Thoracic aorta (tissue), 2 donors: ENCODE data around the gene ABCF3. TPM values are rescaled to one million over a fixed set of nuclear protein-coding genes. Genes with fewer than 3 reads are reported as not detected.

Experiments used
- ATAC-seq: fragments of 150-250 bp; one replicate; pipeline ENCODE4 v1.8.0; 2017; ENCODE audit warnings: low read depth; ENCODE audit not compliant: insufficient number of reproducible peaks, low FRiP score
- DNase-seq: peaks from one replicate; pipeline ENCODE4 v3.0.0-alpha.2; 2020; ENCODE audit warnings: low spot score
- H3K27ac ChIP-seq, 2 donors: fragments of 200-600 bp; sonication (generic); 1 replicate in 1 of 2; 2 replicates in 1 of 2; pipeline ENCODE4 v1.5.1; 2016; ENCODE audit warnings: mild to moderate bottlenecking in 2 of 2, moderate library complexity in 2 of 2
- H3K27me3 ChIP-seq: fragments of 200-600 bp; sonication (generic); replicated peaks from 2 replicates; pipeline ENCODE4 v1.6.0; 2016; ENCODE audit warnings: mild to moderate bottlenecking; ENCODE audit not compliant: insufficient read depth
- H3K36me3 ChIP-seq: fragments of 200-600 bp; sonication (generic); one replicate; pipeline ENCODE4 v1.5.1; 2016
- H3K4me1 ChIP-seq, 2 donors: fragments of 200-600 bp; sonication (generic); 1 replicate in 1 of 2; 2 replicates in 1 of 2; pipeline versions ENCODE4 v1.5.1 to v1.6.0; 2016; ENCODE audit warnings: low read depth in 2 of 2, mild to moderate bottlenecking in 1 of 2; ENCODE audit not compliant: control insufficient read depth in 1 of 2
- H3K4me3 ChIP-seq: fragments of 200-600 bp; sonication (generic); 2 replicates; pipeline ENCODE4 v1.5.1; 2016; ENCODE audit warnings: mild to moderate bottlenecking
- H3K9me3 ChIP-seq: fragments of 200-600 bp; sonication (generic); 2 replicates; pipeline ENCODE4 v1.5.1; 2016
- total RNA-seq, 2 donors: library from RNA; depleted of rRNA; stranded (reverse); fragments of >200 nt; gene quantifications; one replicate each; pipeline versions ENCODE4 v1.1.0 to v1.2.3, GENCODE V29; 2016
- TF ChIP-seq, protein P1 (sequence below): fragments of 200-600 bp; sonication (generic); IDR thresholded peaks from one replicate; pipeline ENCODE4 v1.5.1; 2019; ENCODE audit warnings: antibody characterized with exemption

ABCF3 gene
- total RNA-seq, 2 donors from 2014 or later = 50.2 to 62.1 TPM

- H3K27ac ChIP-seq = peak overlapping the region; percentile 74 to 92
- no peaks in the 10 kb centered on the region for H3K9me3 ChIP-seq
- TF ChIP-seq, protein P1, sequence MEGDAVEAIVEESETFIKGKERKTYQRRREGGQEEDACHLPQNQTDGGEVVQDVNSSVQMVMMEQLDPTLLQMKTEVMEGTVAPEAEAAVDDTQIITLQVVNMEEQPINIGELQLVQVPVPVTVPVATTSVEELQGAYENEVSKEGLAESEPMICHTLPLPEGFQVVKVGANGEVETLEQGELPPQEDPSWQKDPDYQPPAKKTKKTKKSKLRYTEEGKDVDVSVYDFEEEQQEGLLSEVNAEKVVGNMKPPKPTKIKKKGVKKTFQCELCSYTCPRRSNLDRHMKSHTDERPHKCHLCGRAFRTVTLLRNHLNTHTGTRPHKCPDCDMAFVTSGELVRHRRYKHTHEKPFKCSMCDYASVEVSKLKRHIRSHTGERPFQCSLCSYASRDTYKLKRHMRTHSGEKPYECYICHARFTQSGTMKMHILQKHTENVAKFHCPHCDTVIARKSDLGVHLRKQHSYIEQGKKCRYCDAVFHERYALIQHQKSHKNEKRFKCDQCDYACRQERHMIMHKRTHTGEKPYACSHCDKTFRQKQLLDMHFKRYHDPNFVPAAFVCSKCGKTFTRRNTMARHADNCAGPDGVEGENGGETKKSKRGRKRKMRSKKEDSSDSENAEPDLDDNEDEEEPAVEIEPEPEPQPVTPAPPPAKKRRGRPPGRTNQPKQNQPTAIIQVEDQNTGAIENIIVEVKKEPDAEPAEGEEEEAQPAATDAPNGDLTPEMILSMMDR = no peak
- H3K4me3 ChIP-seq = peak overlapping the region; percentile 98
- DNase-seq = peak; percentile 57
- peaks cover 51% of the 10 kb centered on the region for H3K36me3 ChIP-seq
- ATAC-seq = peak; percentile 26
- no peaks in the 10 kb centered on the region for H3K27me3 ChIP-seq
- peaks cover 24 to 30% of the 10 kb centered on the region in 2 donors for H3K4me1 ChIP-seq
Observed at GRCh38 chr3:184176377-184177330, 9.3 kb upstream of the ABCF3 start.

GRCh38 chr3:184177331-184177731 is 8.7 kb upstream of the ABCF3 start:
- Histone ChIP-seq H3K4me3 (peak overlapping the region; percentile 98), H3K27me3 (no peaks in the 10 kb centered on the region), H3K9me3 (no peaks in the 10 kb centered on the region), H3K4me1 (peaks cover 24 to 30% of the 10 kb centered on the region in 2 donors), H3K36me3 (peaks cover 52% of the 10 kb centered on the region), H3K27ac (peak overlapping the region; percentile 74 to 92)
- no peak for ATAC-seq
- TF ChIP-seq, protein P1 = no peak
- DNase-seq = no peak

- Histone ChIP-seq H3K27ac (peak overlapping the region in 1 of 2 donors; percentile 92), H3K36me3 (peaks cover 57% of the 10 kb centered on the region)
- TF ChIP-seq, protein P1 = no peak
Observed at GRCh38 chr3:184177767-184178306, 8.2 kb upstream of the ABCF3 start.

GRCh38 chr3:184178521-184179138 is 7.4 kb upstream of the ABCF3 start:
- H3K27me3 ChIP-seq = no peaks in the 10 kb centered on the region
- H3K27ac ChIP-seq = no peak overlapping the region
- H3K4me3 ChIP-seq = no peak overlapping the region
- TF ChIP-seq, protein P1 = no peak
- DNase-seq = no peak
- no peaks in the 10 kb centered on the region for H3K9me3 ChIP-seq
- ATAC-seq = no peak
- peaks cover 24 to 30% of the 10 kb centered on the region in 2 donors for H3K4me1 ChIP-seq
- peaks cover 65% of the 10 kb centered on the region for H3K36me3 ChIP-seq

More at GRCh38 chr3:184177767-184178306, 8.2 kb upstream of the ABCF3 start:
- Histone ChIP-seq H3K9me3 (no peaks in the 10 kb centered on the region), H3K4me1 (peaks cover 24 to 30% of the 10 kb centered on the region in 2 donors), H3K27me3 (no peaks in the 10 kb centered on the region), H3K4me3 (peak overlapping the region; percentile 98)
- no peak for ATAC-seq
- DNase-seq = no peak

GRCh38 chr3:184180165-184180564 is 5.8 kb upstream of the ABCF3 start:
- no peaks in the 10 kb centered on the region for H3K27me3 ChIP-seq
- peaks cover 70% of the 10 kb centered on the region for H3K36me3 ChIP-seq
- TF ChIP-seq, protein P1 = no peak
- H3K4me1 ChIP-seq = peaks cover 24 to 27% of the 10 kb centered on the region in 2 donors
- no peaks in the 10 kb centered on the region for H3K9me3 ChIP-seq
- H3K4me3 ChIP-seq = no peak overlapping the region
- no peak overlapping the region for H3K27ac ChIP-seq
- no peak for ATAC-seq
- no peak for DNase-seq
